GM12801 (cell line): ENCODE results near the gene NIBAN1.

Experiments
- CTCF ChIP-seq: IDR thresholded peaks from one replicate; pipeline ENCODE4 v1.5.1; 2011; ENCODE audit warnings: control low read depth; ENCODE audit not compliant: insufficient read length; ENCODE audit errors: extremely low read depth

NIBAN1 gene

GRCh38 chr1:184974056-184974836, at the start of gene NIBAN1:
NIBAN1 (minus strand) TSS chr1:184974508; CDS start chr1:184974356, 152 bp downstream.
- no peak for TF ChIP-seq CTCF

- TF ChIP-seq CTCF, result no peak
Measured at GRCh38 chr1:185017966-185018365, 43.7 kb upstream of the NIBAN1 start.

GRCh38 chr1:185017338-185017737, 43.0 kb upstream of the NIBAN1 start:
- no peak for TF ChIP-seq CTCF

- no peak for TF ChIP-seq CTCF
Measured at GRCh38 chr1:185016880-185017279, 42.6 kb upstream of the NIBAN1 start.

- no peak for TF ChIP-seq CTCF
Measured at GRCh38 chr1:185015631-185016030, 41.3 kb upstream of the NIBAN1 start.

GRCh38 chr1:185014941-185015340, 40.6 kb upstream of the NIBAN1 start:
- no peak for TF ChIP-seq CTCF

GRCh38 chr1:185010361-185010760, 36.1 kb upstream of the NIBAN1 start:
- no peak for TF ChIP-seq CTCF
